GM12892 (cell line): ENCODE measurements around the gene OCRL.
"Not testable (repeated sequence)": the region's sequence is repeated elsewhere in the genome, so short reads cannot be mapped to it uniquely, and the experiment has no call there.

Experiments
- DNase-seq: peaks from one replicate; pipeline ENCODE4 v3.0.0; 2011; ENCODE audit not compliant: insufficient read length
- FAIRE-seq: peaks from 2 replicates; lab custom pipeline; 2011; peaks lifted over from hg19 to GRCh38; lab: Jason Lieb, UNC
- POLR2A ChIP-seq: IDR thresholded peaks from 2 replicates; pipeline ENCODE4 v1.6.1; 2011; ENCODE audit warnings: low read depth, low read length, control low read depth
- POLR2AphosphoS5 ChIP-seq: IDR thresholded peaks from 2 replicates; pipeline ENCODE4 v1.6.1; 2011; ENCODE audit warnings: low read depth, low read length, control low read depth
- TAF1 ChIP-seq: IDR thresholded peaks from 2 replicates; pipeline ENCODE4 v1.6.1; 2011; ENCODE audit warnings: low read depth, mild to moderate bottlenecking, control low read depth, low read length, borderline replicate concordance

The OCRL gene

GRCh38 chrX:129545408-129545807, 5.3 kb downstream of the OCRL start:
- no peak for DNase-seq
- FAIRE-seq = no peak
- TF ChIP-seq POLR2AphosphoS5 = no peak
- no peak for TF ChIP-seq TAF1
- no peak for TF ChIP-seq POLR2A

GRCh38 chrX:129549124-129549523, 9.1 kb downstream of the OCRL start:
- TF ChIP-seq POLR2AphosphoS5 (no peak), POLR2A (no peak), TAF1 (no peak)
- FAIRE-seq = no peak

GRCh38 chrX:129553619-129554288, 13.7 kb downstream of the OCRL start:
- no peak for TF ChIP-seq TAF1
- TF ChIP-seq POLR2AphosphoS5 = no peak
- TF ChIP-seq POLR2A = no peak
- FAIRE-seq (peak; percentile 79), DNase-seq (no peak)

More at GRCh38 chrX:129549124-129549523, 9.1 kb downstream of the OCRL start:
- DNase-seq = no peak

- not testable (repeated sequence) for DNase-seq, FAIRE-seq
These were observed 14.8 kb downstream of the OCRL start for GRCh38 chrX:129554816-129555215.

DNA sequence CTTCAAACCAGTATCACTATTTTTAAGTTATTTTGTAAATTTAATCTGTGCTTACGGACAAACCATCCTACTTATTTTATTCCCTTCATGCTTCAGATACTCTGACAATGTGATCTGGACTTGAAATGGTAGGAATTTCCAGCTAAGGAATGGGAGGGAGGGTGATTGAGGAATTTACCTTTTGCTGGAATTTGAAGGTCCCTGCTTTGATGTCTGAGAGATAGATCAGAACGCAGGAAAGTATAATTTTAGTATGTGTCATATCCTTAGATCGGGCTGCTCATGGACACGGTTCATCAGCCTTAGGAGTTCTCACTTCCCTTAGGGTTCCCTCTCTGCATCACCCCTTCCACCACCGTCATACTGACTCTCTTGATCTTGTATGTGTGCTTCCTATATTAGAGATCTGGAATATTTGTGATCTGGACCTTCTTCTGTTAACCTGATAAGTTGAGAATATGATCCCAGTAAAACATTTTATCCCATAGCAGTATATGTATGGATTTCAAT, 16.8 kb downstream of the OCRL start:
- no peak for FAIRE-seq
- no peak for DNase-seq
- TF ChIP-seq POLR2A (no peak), TAF1 (no peak), POLR2AphosphoS5 (no peak)

- FAIRE-seq (no peak), DNase-seq (no peak)
- no peak for TF ChIP-seq POLR2A
- no peak for TF ChIP-seq TAF1
- TF ChIP-seq POLR2AphosphoS5 = no peak
These were observed 17.9 kb downstream of the OCRL start for GRCh38 chrX:129557844-129558480.

DNA sequence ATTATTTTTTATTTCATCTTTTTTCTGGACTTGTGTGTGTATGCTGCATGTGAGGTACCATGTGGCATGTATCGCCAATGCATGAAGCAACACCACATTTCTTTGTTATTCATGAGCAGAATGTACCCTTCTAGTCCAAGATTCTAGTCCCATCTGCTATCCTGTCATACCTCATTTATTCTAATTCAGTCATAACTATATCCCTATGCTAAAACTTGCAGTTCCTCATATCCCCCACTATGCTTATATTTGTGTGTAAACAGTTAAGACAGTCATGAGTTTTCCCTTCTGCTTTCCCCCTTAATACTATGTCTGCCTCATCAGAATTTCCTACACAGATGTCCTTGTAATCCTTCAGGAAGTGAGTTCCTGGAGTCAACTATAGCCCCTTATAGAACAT, 19.7 kb downstream of the OCRL start:
- TF ChIP-seq POLR2A = no peak
- no peak for TF ChIP-seq TAF1
- TF ChIP-seq POLR2AphosphoS5 = no peak
- FAIRE-seq (no peak), DNase-seq (no peak)

DNA sequence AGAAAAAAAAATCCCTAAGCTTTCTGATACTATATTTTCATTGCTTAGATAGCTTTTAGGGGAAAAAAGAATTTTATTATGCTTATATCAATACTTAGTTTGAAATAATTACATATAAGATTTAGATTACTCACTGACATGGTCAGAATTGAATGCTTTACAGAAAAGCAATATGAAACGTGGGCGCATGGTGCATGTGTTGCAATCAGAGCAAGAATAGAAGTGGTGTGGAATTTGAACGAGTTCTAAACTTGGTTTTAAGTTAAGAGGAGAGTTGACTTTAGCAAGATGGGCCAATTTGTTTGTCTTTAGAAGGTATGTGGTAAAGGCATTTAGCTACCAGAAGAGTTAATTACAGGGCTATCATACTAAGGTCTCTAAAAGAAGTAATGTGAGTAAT, 21.4 kb downstream of the OCRL start:
- no peak for DNase-seq
- FAIRE-seq = no peak
- TF ChIP-seq TAF1 = no peak
- TF ChIP-seq POLR2A = no peak
- no peak for TF ChIP-seq POLR2AphosphoS5

- not testable (repeated sequence) for DNase-seq, FAIRE-seq
These were observed 24.3 kb downstream of the OCRL start for GRCh38 chrX:129564345-129564744.

GRCh38 chrX:129565046-129565650, 25.1 kb downstream of the OCRL start:
- DNase-seq (no peak), FAIRE-seq (no peak)
- TF ChIP-seq POLR2AphosphoS5 (no peak), TAF1 (no peak), POLR2A (no peak)

- DNase-seq (no peak), FAIRE-seq (no peak)
- TF ChIP-seq POLR2AphosphoS5 (no peak), TAF1 (no peak), POLR2A (no peak)
These were observed 26.0 kb downstream of the OCRL start for GRCh38 chrX:129566073-129566472.

GRCh38 chrX:129568349-129568748, 28.3 kb downstream of the OCRL start:
- no peak for FAIRE-seq
- TF ChIP-seq POLR2AphosphoS5 (no peak), TAF1 (no peak), POLR2A (no peak)
- DNase-seq = no peak
